Colonic mucosa (tissue), 4 donors: ENCODE results near the gene GTF2E1. TPM values are rescaled to one million over a fixed set of nuclear protein-coding genes. Genes with fewer than 3 reads are reported as not detected.

ENCODE experiments used
- DNase-seq: peaks from one replicate; pipeline ENCODE4 v3.0.0-alpha.2; 2020
- H3K27ac ChIP-seq: fragments of 200-600 bp; one replicate; pipeline ENCODE4 v1.8.0; 2021
- H3K27me3 ChIP-seq: fragments of 200-600 bp; one replicate; pipeline ENCODE4 v1.8.0; 2021
- H3K36me3 ChIP-seq: fragments of 200-600 bp; one replicate; pipeline ENCODE4 v1.8.0; 2021
- H3K4me1 ChIP-seq: fragments of 200-600 bp; one replicate; pipeline ENCODE4 v1.8.0; 2021; ENCODE audit warnings: mild to moderate bottlenecking
- H3K4me3 ChIP-seq: fragments of 200-600 bp; one replicate; pipeline ENCODE4 v1.8.0; 2021
- H3K9ac ChIP-seq, 2 donors: one replicate each; pipeline ENCODE4 v1.7.0; 2013; ENCODE audit warnings: control low read depth in 2 of 2, low read depth in 2 of 2, low read length in 2 of 2
- H3K9me3 ChIP-seq: fragments of 200-600 bp; one replicate; pipeline ENCODE4 v1.8.0; 2021
- intact Hi-C: fragments of 100-400 bp; cut with DNase I; formaldehyde crosslinking; loops from one replicate; pipeline ENCODE4 v1.14.1; 2022
- total RNA-seq, 2 donors: library from RNA; stranded (reverse); fragmentation: NEBNext Ultra II Directional in 1 of 2; extraction: Animal tissue kit (Norgen Biotek cat#: 25700) in 1 of 2; gene quantifications; one replicate each; pipeline ENCODE4 v1.2.1, GENCODE V29; 2021
- TF ChIP-seq, protein P1 (sequence below): fragments of 200-600 bp; IDR thresholded peaks from one replicate; pipeline ENCODE4 v1.8.0; 2022; ENCODE audit warnings: antibody characterized with exemption, mild to moderate bottlenecking
- donor health status: healthy.
- donor health status: DM: no; HTN: no; CAD: no.
- donor health status: DM: no; HTN: no; CAD: no.

The GTF2E1 gene
- total RNA-seq, 2 donors from 2014 or later, result 15.2 to 17.9 TPM

- H3K9ac ChIP-seq, result no peak overlapping the region
- no peak for DNase-seq
- H3K27me3 ChIP-seq, result no peaks in the 10 kb centered on the region
- intact Hi-C loops, result no loop called here
- no peak overlapping the region for H3K27ac ChIP-seq
- H3K9me3 ChIP-seq, result no peaks in the 10 kb centered on the region
- no peaks in the 10 kb centered on the region for H3K36me3 ChIP-seq
- H3K4me1 ChIP-seq, result no peaks in the 10 kb centered on the region
- no peak overlapping the region for H3K4me3 ChIP-seq
- TF ChIP-seq, protein P1, sequence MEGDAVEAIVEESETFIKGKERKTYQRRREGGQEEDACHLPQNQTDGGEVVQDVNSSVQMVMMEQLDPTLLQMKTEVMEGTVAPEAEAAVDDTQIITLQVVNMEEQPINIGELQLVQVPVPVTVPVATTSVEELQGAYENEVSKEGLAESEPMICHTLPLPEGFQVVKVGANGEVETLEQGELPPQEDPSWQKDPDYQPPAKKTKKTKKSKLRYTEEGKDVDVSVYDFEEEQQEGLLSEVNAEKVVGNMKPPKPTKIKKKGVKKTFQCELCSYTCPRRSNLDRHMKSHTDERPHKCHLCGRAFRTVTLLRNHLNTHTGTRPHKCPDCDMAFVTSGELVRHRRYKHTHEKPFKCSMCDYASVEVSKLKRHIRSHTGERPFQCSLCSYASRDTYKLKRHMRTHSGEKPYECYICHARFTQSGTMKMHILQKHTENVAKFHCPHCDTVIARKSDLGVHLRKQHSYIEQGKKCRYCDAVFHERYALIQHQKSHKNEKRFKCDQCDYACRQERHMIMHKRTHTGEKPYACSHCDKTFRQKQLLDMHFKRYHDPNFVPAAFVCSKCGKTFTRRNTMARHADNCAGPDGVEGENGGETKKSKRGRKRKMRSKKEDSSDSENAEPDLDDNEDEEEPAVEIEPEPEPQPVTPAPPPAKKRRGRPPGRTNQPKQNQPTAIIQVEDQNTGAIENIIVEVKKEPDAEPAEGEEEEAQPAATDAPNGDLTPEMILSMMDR, result no peak
Measured at GRCh38 chr3:120828796-120829195, 86.3 kb downstream of the GTF2E1 start.

DNA sequence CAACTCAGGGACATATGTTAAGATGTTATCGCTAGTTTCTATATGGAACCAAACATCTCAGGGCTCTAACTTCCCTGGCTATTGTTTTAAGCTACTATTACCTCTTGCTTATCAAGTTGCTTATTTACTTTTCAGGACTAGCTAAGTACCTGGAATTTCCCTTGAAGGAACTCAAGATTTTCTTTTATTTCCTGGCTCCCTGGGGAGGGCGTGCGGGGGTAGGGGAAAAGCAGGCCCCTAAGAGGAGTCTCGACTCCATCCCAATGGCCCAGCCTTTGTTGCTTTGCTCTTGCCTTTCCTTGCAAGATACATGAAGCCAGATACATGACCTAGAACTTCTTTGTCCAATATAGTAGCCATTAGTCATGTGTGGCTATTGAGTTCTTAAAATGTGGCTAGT is 88.5 kb downstream of the GTF2E1 start:
- DNase-seq, result no peak
- Histone ChIP-seq H3K9ac (no peak overlapping the region), H3K27me3 (no peaks in the 10 kb centered on the region), H3K4me1 (no peaks in the 10 kb centered on the region), H3K36me3 (no peaks in the 10 kb centered on the region), H3K9me3 (no peaks in the 10 kb centered on the region), H3K27ac (no peak overlapping the region), H3K4me3 (no peak overlapping the region)
- TF ChIP-seq, protein P1, result no peak
- intact Hi-C loops, result no loop called here

Other genes with a start within 250 kb of the GTF2E1 start
- 100 to 1,000 TPM; 183 to 192 TPM for gene NDUFB4, start 146.4 kb upstream of the GTF2E1 start, total RNA-seq
- gene HGD, start 60.5 kb upstream of the GTF2E1 start, total RNA-seq, result 10 to 100 TPM; 37.6 to 48.5 TPM
- gene RABL3, start 228 bp upstream of the GTF2E1 start, total RNA-seq, result 10 to 100 TPM; 25.5 to 30.5 TPM
- under 1 TPM; 0.22 to 0.74 TPM for gene STXBP5L, start 165.5 kb downstream of the GTF2E1 start, total RNA-seq